ENCODE data around the gene PPP1R15B. TPM values are rescaled to one million over a fixed set of nuclear protein-coding genes. Genes with fewer than 3 reads are reported as not detected.

The PPP1R15B gene
- total and polyA plus RNA-seq, 10 of the 15 experiments (the other 5 are each of a cell fraction or from before 2014, with no cell fraction given): 13.9 to 38.1 (median 26.5) TPM

- TF ChIP-seq, protein P1, sequence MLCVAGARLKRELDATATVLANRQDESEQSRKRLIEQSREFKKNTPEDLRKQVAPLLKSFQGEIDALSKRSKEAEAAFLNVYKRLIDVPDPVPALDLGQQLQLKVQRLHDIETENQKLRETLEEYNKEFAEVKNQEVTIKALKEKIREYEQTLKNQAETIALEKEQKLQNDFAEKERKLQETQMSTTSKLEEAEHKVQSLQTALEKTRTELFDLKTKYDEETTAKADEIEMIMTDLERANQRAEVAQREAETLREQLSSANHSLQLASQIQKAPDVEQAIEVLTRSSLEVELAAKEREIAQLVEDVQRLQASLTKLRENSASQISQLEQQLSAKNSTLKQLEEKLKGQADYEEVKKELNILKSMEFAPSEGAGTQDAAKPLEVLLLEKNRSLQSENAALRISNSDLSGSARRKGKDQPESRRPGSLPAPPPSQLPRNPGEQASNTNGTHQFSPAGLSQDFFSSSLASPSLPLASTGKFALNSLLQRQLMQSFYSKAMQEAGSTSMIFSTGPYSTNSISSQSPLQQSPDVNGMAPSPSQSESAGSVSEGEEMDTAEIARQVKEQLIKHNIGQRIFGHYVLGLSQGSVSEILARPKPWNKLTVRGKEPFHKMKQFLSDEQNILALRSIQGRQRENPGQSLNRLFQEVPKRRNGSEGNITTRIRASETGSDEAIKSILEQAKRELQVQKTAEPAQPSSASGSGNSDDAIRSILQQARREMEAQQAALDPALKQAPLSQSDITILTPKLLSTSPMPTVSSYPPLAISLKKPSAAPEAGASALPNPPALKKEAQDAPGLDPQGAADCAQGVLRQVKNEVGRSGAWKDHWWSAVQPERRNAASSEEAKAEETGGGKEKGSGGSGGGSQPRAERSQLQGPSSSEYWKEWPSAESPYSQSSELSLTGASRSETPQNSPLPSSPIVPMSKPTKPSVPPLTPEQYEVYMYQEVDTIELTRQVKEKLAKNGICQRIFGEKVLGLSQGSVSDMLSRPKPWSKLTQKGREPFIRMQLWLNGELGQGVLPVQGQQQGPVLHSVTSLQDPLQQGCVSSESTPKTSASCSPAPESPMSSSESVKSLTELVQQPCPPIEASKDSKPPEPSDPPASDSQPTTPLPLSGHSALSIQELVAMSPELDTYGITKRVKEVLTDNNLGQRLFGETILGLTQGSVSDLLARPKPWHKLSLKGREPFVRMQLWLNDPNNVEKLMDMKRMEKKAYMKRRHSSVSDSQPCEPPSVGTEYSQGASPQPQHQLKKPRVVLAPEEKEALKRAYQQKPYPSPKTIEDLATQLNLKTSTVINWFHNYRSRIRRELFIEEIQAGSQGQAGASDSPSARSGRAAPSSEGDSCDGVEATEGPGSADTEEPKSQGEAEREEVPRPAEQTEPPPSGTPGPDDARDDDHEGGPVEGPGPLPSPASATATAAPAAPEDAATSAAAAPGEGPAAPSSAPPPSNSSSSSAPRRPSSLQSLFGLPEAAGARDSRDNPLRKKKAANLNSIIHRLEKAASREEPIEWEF (IDR thresholded peaks at IDR 0.05; ENCODE audit: insufficient replicate concordance, low read depth, low read length): no peak
- no peak for TF ChIP-seq PKNOX1 (IDR thresholded peaks at IDR 0.05)
- TF ChIP-seq, protein P2, sequence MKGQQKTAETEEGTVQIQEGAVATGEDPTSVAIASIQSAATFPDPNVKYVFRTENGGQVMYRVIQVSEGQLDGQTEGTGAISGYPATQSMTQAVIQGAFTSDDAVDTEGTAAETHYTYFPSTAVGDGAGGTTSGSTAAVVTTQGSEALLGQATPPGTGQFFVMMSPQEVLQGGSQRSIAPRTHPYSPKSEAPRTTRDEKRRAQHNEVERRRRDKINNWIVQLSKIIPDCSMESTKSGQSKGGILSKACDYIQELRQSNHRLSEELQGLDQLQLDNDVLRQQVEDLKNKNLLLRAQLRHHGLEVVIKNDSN (IDR thresholded peaks at IDR 0.05; ENCODE audit: borderline replicate concordance, extremely low read length, insufficient read depth, low read depth, low read length): no peak
These were observed 20.0 kb downstream of the PPP1R15B start (continued) for GRCh38 chr1:204391629-204392028.

Data from GM12878 (cell line).